Measurements from ENCODE around the gene PANX1.
"Not testable (repeated sequence)": the region's sequence is repeated elsewhere in the genome, so short reads cannot be mapped to it uniquely, and the experiment has no call there.

PANX1 gene

DNA sequence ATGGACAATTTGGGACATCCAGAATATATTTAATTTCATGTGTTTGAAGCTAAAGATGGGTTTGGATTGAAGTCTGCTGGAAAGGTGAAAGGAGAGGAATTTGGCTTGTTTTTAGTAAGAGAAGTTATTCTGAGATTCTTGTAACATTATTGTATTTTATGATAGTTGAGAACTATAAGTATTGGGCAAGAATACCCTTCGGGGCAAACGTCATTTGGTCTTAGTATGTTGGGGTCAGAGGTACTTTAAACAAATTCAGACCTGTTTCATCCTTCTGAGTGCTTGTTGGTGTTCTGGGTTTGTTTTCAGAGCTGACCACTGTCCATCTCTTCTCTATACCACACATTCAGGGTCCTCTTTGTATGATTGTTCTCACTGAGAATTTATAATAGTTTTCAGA, 19.5 kb downstream of the PANX1 start:
- no peak for DNase-seq

DNA sequence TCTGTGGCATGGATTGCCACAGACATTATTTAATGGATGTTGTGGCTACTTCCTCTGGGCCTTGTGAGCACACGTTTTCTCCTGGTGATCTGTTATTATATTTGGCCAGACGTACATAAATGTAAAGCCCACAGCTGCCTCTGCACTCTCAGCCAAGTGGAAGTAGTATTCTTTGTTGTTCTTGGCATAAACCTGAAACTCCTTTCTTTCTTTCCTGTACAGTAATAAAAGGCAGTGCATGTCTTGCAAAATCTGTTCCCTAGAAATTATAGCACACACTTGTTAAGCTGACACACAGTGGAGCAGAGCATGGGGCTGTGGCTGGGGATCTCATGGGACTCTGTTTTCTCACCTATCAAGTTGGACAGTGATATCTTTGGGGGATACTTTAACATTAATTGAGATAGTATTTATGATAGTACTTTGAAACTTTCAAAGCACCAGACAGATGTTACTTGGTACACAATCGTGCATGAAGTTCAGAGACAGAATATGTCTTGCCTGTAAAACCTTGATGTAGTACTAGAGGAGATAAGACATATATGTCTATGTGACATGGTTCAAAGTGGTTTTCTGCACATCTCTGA, 20.9 kb downstream of the PANX1 start:
- DNase-seq: no peak

DNA sequence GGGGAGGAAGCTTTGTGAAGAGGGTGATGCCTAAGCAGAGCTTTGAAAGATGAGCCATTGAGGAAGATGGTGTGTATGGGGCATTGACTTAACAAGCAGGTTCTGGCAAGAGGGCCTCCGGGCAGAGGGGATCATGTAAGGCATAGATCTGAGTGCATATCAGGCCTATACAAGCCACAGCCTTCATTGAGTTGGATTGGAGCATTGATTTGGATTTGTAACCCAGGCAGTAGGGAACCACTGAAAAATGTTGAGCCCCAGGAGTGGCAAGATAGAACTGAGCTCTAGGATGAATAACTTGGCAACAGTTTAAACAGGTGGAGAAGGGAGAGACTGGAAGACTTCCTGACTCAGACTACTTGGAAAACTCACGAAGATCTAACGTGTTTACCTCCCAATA, 21.4 kb downstream of the PANX1 start:
- DNase-seq: no peak

DNA sequence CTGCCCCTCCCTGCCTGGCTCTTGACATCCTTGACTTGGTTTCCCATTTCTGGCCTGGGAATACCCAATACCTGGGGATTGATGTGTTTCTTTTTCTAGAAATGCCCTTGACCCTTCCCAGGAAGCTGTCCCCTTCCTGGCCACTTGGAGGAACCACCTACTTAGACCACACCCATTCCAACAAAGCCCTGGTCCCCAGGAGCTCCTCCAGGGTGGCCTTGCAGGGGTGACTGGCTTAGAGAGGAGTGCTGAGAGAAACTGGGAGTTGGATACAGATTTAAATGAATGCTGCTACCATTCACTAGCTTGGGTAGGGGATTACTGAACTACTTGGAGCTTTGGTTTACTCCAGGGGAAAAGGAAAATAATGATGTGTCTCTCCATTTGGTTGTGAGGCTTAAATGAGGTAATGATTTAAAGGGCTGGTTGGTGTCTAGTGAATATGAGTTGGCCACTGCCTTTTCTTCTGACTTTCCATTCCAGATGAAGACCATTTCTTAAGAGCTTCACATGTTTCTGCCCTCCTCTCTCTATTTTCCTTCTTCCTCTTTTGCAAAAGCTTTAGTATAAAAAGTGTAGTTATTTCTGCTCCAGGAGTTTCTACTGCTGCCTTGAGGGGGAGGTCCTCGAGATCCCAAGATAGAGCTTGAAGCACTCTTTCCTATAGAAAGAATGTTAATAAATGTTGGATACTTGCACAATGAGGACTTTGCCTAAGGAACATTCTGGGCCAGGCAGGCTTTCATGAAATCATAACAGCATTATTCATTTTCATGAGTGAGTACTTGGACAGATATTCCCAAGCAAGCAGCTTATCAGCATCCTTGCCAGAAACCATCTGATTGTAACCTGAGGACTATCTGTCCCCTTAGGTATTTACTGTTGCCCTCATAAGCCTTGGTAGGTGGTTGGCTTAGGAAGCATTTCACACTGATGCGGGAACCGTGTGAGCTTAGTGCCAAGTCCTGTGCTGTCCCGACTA, 22.4 kb downstream of the PANX1 start:
- peak in 1 of 58 donors; percentile 23 for DNase-seq

DNA sequence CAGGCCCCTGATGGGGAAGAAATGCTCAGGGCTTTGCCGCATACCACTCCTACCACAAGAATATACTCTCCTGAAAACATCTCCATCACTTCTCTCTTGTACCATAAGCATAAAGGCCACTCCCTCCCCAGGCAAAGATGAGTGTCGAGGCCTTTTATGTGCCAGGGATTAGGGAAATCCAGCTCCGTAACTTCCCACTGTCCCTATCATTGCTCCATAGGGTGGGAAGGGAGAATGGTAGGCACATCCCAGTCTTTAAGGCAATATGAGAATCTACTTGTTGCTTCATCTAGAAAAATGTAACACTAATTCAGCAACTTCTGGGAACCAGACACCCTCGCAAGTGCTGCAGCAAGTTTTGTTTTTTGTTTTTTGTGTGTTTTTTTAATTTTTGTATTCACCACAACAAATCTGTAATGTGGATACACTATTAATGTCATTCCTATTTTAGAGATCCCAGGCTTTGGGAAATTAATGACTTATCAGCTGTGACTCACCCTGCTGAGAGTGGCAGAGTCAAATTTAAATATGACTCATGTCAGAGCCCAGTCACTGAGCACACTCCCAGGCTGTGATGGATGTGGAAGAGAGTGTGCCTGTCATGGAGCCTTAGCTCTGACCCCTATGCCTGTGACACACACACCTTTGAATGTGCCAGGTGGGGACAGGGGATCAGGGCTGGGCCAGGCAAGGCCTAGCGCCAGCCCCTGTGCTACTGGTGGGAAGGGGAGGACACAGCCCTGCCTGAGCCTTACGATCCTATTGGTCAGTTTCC, 23.4 kb downstream of the PANX1 start:
- DNase-seq: peak in 2 of 58 donors; percentile 7 to 30

DNA sequence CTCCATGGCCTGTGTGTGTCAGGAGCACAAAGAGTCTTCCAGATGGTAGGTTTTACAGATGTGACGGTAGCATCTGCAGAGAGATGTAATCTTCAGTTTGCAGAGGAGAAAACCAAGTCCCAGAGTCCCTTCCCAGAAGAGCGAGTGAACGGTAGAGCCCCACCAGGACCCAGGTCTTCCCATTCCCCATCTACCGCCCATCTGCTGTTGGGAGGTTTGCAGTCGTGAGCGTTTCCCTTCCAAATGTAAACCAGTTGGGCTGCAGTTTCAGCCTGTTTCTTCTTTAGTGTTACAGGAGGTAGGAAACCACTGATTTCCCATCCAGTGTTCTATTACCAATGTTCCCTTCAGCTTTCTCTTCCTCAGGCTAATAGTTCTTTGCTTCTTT, 24.0 kb downstream of the PANX1 start:
- DNase-seq: no peak

DNA sequence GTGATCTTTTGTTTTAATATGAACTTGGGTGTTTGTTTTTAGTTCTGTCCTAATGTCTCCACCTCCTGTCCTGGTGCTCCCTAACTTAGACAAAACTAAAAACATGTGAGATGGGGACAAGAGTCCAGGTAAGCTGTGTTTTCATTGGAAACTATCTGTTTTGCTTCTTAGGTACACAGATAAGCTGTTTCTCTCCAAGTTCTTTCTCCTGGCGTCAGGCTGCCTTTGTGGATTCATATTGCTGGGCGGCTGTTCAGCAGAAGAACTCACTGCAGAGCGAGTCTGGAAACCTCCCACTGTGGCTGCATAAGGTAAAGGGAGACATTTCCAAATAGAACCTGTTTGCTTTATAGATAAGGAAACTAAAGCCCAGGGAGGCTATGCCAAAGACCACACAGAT, 24.7 kb downstream of the PANX1 start:
- no peak for DNase-seq

DNA sequence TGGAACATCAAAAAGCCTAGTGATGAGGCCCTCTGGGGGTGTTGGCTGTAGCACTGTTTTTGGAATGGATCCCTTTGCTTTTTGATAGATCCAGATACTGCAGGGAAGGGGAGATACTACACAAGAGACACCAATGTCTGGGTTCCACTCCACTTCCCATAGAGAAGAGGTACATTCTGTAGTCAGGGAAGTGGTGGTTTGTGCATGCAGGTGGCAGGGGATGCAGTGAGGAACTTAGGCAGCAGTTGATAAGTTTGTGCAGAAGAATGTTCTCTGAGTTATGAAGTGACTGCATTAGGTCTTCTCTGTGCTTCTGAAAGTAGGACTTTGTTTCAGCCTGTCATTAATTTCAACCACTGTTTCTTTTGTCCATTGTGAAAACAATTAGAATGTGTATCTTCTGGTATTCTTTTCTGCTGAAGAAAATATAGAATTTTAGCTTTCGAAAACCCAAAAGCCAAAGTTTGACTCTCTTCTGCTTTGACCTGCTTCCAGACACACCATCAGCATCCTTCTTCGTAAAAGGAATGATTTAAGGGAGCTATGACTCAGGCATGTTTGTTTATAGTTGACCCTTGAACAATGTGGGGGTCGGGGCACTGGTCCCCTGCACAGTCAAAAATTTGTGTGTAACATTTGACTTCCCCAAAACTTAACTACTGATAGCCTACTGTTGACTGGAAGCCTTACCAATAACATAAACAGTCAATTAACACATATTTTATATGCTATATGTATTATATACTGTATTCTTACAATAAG, 25.6 kb downstream of the PANX1 start:
- DNase-seq: no peak

DNA sequence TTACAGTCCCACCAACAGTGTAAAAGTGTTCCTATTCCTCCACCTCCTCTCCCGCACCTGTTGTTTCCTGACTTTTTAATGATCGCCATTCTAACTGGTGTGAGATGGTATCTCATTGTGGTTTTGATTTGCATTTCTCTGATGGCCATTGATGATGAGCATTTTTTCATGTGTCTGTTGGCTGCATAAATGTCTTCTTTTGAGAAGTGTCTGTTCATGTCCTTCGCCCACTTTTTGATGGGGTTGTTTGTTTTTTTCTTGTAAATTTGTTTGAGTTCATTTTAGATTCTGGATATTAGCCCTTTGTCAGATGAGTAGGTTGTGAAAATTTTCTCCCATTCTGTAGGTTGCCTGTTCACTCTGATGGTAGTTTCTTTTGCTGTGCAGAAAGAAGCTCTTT, 28.7 kb downstream of the PANX1 start:
- DNase-seq: not testable (repeated sequence)

DNA sequence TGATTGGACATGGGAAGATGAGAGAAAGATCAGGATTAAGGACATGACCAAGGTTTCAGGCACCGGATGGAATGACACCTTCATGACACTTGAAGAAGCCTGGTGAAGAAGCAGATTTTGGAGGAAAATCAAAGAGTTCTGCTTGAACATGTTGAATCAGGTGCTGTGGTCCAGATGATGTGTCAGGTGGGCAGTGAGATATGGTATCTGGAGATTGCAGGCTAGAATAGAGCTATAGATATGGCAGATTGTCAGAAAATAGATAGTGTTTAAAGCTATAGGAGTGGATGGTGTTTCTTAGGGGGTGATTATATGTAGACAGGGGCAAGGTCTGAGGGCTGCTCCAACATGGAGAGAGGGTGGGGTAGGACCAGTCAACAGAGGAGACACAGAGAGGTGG, 40.2 kb downstream of the PANX1 start:
- no peak for DNase-seq

DNA sequence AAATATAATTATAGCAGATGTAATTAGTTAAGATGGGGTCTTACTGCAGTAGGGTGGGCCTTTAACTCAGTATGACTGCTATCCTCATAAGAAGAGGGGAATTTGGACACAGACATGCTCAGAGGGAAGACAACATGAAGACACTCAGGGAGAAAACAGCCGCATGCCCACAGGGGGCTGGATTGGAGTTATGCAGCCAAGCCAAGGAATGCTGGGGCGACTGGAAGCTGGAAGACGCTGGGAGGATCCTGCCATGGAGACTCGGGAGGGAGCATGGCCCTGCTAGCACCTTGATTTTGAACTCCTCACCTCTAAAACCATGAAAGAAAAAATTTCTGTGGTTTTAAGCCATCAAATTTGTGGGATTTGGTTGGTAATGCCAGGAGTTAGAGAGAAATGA, 40.9 kb downstream of the PANX1 start:
- DNase-seq: no peak

DNA sequence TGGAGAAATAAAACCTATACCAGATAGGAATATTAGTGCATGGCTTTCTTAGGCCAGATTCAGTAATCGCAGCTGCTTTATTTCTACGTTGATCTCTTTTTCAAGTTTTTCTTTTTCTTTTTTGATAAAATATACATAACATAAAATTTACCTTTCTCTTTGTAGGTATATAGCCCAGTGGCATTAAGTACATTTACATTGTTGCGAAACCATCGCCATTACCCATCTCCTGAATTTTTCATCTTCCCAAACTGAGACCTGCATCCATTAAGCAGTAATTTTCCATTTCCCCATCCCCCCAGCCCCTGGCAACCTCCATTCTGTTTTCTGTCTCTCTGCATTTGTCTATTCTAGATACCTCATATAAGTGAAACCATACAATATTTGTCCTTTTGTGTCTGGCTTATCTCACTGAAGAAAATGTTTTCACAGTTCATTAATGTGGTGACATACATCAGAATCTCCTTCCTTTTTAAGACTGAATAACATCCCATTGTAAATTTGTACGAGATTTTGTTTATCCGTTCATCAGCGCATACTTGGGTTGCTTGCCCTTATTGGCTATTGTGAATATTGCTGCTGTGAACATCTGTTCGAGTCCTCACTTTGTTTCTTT, 41.4 kb downstream of the PANX1 start:
- no peak for DNase-seq

DNA sequence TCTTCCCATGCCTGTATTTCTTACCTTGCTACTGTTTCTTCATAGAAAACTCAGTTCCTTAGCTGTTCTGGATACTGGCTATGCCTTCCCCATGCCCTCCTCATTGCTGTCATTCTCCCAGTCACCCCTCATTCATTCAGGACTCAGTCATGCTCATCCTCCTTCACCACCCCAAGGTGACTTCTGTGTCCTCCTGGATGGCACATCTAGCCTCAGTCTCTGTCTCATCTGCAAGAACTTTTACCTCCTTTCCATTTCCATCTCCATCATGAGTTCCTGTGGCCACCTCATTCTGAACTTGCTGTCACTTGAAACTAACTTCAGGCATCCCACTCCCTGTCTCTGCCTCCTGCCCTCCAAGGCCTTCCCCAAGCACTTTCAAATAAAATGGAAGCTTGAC, 42.3 kb downstream of the PANX1 start:
- DNase-seq: no peak

DNA sequence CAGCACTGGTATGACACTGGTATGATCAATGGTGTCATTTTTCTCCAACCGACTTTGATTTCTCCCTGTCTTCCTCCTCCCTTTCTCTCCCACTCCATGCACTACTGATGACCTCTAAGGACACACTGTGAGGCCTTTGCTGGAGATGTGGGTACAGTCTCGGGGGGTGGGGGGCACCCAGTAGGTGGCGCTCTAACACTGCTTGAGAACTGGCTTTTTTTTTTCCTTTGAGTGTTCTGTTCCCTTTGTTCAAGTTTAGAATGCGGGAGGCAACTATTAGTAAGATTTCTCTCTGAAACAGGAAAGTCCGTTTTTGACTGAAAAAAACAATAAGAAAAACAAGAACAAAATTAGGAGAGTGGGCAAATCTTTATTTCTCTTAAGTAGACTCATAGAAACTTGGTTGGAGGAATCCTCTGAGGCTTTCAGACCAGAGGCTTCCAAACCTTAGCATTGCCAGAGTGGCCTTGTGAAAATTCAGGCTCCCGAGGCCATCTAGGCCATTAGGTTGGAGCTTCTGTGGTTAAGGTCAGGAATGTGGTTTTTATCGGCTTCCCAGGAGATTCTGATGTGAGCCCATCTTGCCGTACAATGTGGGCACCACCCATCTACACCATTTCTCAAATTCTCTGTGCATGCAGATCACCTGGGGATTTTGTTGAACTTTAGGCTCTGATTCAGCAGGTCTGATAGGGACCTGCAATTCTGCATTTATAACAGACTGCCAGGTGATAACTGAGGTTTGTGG, 43.2 kb downstream of the PANX1 start:
- peak in 13 of 58 donors; percentile 3 to 46 (median 9) for DNase-seq

DNA sequence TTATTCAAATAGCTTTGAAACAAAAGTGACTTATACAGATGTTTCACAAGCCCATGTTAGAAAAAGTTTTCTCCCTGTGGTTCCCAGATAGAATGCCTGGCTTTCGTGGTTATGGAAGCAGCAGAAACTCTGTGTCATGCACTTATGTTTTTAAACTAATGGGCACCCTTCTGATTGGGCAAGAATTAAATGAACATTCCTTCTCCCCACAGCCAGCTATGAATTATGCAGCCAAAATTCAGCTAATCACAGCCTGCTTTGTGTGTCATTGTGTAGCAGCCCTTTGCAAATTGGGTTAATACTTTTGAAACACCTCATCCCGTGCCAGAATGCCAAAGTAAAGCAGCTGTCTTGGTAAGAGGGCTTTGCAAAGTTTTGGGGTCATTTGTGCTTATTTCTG, 46.9 kb downstream of the PANX1 start:
- DNase-seq: no peak

DNA sequence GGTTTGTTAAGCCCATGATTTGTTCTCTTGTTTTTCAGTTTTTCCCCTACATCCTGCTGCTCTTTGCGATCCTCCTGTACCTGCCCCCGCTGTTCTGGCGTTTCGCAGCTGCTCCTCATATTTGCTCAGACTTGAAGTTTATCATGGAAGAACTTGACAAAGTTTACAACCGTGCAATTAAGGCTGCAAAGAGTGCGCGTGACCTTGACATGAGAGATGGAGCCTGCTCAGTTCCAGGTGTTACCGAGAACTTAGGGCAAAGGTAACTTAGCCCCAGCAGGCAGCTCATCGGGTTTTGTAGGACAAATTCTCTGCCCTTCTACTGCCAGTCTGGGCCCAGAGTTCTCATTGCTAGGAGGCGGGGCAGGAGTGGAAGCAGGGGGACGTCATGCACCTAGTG, 49.7 kb downstream of the PANX1 start:
- no peak for DNase-seq

DNA sequence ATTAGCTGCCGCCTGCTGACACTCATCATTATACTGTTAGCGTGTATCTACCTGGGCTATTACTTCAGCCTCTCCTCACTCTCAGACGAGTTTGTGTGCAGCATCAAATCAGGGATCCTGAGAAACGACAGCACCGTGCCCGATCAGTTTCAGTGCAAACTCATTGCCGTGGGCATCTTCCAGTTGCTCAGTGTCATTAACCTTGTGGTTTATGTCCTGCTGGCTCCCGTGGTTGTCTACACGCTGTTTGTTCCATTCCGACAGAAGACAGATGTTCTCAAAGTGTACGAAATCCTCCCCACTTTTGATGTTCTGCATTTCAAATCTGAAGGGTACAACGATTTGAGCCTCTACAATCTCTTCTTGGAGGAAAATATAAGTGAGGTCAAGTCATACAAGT, 51.1 kb downstream of the PANX1 start:
- DNase-seq: no peak

DNA sequence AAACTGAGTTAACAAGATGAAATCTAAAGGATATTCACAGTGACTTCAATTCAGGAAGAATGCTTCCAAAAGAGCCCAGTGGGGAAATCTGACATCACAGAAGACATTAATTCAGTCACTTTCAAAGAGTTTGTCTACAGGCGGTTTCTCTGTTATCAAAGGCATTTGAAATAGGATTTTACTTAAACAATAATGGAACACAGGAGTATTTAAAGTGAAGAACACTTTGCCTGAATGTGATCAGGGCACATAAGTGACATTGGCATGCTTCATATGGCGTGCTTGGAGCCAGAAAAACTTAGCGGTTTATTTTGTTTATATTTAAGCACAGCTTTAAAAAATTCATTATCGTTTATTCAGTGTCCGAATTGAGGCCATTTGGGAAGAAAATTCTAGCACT, 52.9 kb downstream of the PANX1 start:
- DNase-seq: no peak

DNA sequence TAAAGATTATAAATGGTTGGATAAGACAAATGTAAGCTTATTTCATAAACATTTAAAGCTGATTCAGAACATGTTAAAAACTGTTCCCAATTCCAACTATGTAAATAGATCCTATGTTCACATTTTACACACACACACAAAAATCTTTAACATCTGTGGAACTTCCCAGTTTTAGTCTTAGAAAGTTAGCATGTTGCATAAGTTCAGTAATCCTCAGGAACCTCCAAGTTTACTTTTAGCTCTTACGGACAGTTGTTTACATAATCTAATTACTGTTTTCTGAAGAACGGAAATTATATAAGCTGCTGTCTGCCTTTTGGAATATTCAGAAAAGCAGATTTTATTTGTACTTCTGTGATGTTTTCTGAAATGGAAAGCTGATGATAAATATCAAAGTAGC, 53.3 kb downstream of the PANX1 start:
- no peak for DNase-seq

DNA sequence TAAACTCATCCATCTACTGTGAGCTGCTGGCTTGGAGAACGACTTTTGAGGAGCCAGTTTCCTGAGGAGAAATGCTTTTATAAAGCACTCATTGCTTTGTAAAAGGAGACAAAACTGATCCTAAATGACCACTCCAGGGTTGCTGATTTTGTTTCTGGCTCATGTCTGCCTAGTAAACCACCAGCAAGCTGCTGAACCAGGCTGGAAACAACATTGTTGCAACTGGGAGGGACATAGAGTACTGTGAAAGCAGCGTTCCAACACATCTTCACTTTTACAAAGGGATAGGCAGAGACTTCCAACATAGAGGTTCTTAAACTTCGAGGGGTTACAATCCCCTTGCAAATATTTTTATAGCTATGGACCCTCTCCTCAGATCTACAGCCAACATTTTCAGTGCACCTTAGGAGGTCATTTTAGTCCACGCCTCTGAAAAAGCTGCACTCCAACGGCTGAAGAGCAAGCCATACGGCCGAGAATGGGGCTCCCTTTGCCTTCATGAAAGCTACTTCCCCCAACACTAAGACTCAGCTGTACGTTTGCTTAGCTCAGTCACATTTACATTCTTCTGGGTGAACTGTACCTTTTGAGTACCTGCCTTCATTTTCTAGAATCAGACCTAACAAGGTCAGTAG, 54.7 kb downstream of the PANX1 start:
- no peak for DNase-seq

Data from anterior cingulate cortex (tissue), 58 donors.